Astrocyte (in vitro differentiated cells and primary cell): ENCODE results near the gene CLBA1.

Experiments
- EZH2 ChIP-seq: IDR thresholded peaks from 2 replicates; pipeline ENCODE4 v1.6.1; 2012; ENCODE audit warnings: mild to moderate bottlenecking, low read length, inconsistent platforms; ENCODE audit not compliant: insufficient read depth
- TF ChIP-seq, protein P1 (sequence below): IDR thresholded peaks from 2 replicates; pipeline ENCODE4 v1.5.1; 2011; ENCODE audit warnings: low read depth, mild to moderate bottlenecking, inconsistent platforms, low read length, moderate library complexity; ENCODE audit not compliant: insufficient read depth

DNA sequence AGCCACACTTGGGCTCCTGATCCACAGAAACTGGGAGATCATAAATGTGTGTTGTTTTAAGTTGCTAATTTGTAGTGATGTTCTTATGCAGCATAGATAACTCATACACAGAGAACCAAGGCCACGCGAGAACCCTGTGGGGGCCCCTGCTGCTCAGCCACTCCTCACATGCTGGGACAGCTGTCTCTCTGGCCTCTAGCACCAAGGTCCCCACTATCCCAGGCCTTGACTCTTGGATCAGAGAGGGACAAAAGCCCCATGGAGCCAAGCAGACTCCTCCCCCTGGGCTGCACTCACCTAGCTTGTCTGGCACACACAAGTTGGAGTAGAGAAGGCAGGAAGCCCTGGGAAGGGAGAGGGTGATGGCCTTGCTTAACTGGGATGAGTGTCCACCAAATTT is 49.6 kb upstream of the CLBA1 start:
- TF ChIP-seq, protein P1, sequence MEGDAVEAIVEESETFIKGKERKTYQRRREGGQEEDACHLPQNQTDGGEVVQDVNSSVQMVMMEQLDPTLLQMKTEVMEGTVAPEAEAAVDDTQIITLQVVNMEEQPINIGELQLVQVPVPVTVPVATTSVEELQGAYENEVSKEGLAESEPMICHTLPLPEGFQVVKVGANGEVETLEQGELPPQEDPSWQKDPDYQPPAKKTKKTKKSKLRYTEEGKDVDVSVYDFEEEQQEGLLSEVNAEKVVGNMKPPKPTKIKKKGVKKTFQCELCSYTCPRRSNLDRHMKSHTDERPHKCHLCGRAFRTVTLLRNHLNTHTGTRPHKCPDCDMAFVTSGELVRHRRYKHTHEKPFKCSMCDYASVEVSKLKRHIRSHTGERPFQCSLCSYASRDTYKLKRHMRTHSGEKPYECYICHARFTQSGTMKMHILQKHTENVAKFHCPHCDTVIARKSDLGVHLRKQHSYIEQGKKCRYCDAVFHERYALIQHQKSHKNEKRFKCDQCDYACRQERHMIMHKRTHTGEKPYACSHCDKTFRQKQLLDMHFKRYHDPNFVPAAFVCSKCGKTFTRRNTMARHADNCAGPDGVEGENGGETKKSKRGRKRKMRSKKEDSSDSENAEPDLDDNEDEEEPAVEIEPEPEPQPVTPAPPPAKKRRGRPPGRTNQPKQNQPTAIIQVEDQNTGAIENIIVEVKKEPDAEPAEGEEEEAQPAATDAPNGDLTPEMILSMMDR, result no peak
- TF ChIP-seq EZH2, result no peak
